GM04503 (cell line): ENCODE data around the gene TANC1.
"Not testable (repeated sequence)": the region's sequence is repeated elsewhere in the genome, so short reads cannot be mapped to it uniquely, and the experiment has no call there.

ENCODE experiments used
- DNase-seq: peaks from one replicate; pipeline ENCODE4 v3.0.0-alpha.2; 2012; ENCODE audit warnings: low read depth

Gene TANC1

GRCh38 chr2:159140070-159140769, 171.8 kb downstream of the TANC1 start:
- no peak for DNase-seq

GRCh38 chr2:159140821-159141220, 172.4 kb downstream of the TANC1 start:
- not testable (repeated sequence) for DNase-seq

- no peak for DNase-seq
Observed at GRCh38 chr2:159144776-159145614, 176.6 kb downstream of the TANC1 start.

- no peak for DNase-seq
Observed at GRCh38 chr2:159145745-159146354, 177.4 kb downstream of the TANC1 start.

- no peak for DNase-seq
Observed at GRCh38 chr2:159146996-159147666, 178.7 kb downstream of the TANC1 start.

- no peak for DNase-seq
Observed at GRCh38 chr2:159147690-159148089, 179.2 kb downstream of the TANC1 start.

GRCh38 chr2:159148901-159149300, 180.5 kb downstream of the TANC1 start:
- DNase-seq = no peak

- no peak for DNase-seq
Observed at GRCh38 chr2:159149747-159150146, 181.3 kb downstream of the TANC1 start.

GRCh38 chr2:159150280-159150746, 181.9 kb downstream of the TANC1 start:
- DNase-seq = no peak

GRCh38 chr2:159151198-159152127, 183.0 kb downstream of the TANC1 start:
- no peak for DNase-seq

- DNase-seq = no peak
Observed at GRCh38 chr2:159152128-159152778, 183.8 kb downstream of the TANC1 start.

GRCh38 chr2:159153063-159153462, 184.6 kb downstream of the TANC1 start:
- no peak for DNase-seq

- no peak for DNase-seq
Observed at GRCh38 chr2:159153463-159153862, 185.0 kb downstream of the TANC1 start.

- no peak for DNase-seq
Observed at GRCh38 chr2:159153951-159154350, 185.5 kb downstream of the TANC1 start.

- DNase-seq = no peak
Observed at GRCh38 chr2:159154366-159154765, 185.9 kb downstream of the TANC1 start.

GRCh38 chr2:159155320-159155719, 186.9 kb downstream of the TANC1 start:
- no peak for DNase-seq

GRCh38 chr2:159155791-159156190, 187.4 kb downstream of the TANC1 start:
- no peak for DNase-seq

GRCh38 chr2:159156834-159157233, 188.4 kb downstream of the TANC1 start:
- no peak for DNase-seq

GRCh38 chr2:159157361-159158209, 189.1 kb downstream of the TANC1 start:
- DNase-seq = no peak

GRCh38 chr2:159160412-159160811, 192.0 kb downstream of the TANC1 start:
- no peak for DNase-seq
